GM12878 (cell line): ENCODE data around the gene SOCS1. TPM values are rescaled to one million over a fixed set of nuclear protein-coding genes. Genes with fewer than 3 reads are reported as not detected.

Experiments used
- CHD2 ChIP-seq: IDR thresholded peaks from 2 replicates; pipeline ENCODE4 v1.6.1; 2011; ENCODE audit warnings: low read depth, low read length, improper control_type of control experiment, borderline replicate concordance
- EZH2 ChIP-seq: IDR thresholded peaks from 2 replicates; pipeline ENCODE4 v1.6.1; 2012; ENCODE audit warnings: low read depth, mild to moderate bottlenecking, control low read depth, inconsistent platforms, low read length, borderline replicate concordance; ENCODE audit not compliant: control insufficient read depth
- MTA2 ChIP-seq: fragments of 450-650 bp; IDR thresholded peaks from 2 replicates; pipeline ENCODE4 v1.6.1; 2016; ENCODE audit warnings: low read depth, mild to moderate bottlenecking, moderate library complexity
- POU2F2 ChIP-seq: IDR thresholded peaks from 3 replicates; pipeline ENCODE4 v1.6.1; 2011; ENCODE audit warnings: low read depth, mild to moderate bottlenecking, low read length, borderline replicate concordance
- SP1 ChIP-seq: IDR thresholded peaks from one replicate; pipeline ENCODE4 v1.6.1; 2011; ENCODE audit warnings: low read depth, low read length
- STAT3 ChIP-seq: IDR thresholded peaks from 2 replicates; pipeline ENCODE4 v1.6.1; 2011; ENCODE audit warnings: low read depth, low read length, improper control_type of control experiment
- polyA plus RNA-seq, 11 experiments: library from polyadenylated mRNA; depleted of rRNA in 4 of 11; unstranded in 6 of 11; stranded (reverse) in 5 of 11; fragments of >200 nt; fragmentation: Nextera tagmentation in 4 of 11; fragmentation: Illumina TruSeq in 1 of 11; extraction: Ambion mirVana in 4 of 11; extraction: Trizol in 1 of 11; gene quantifications; 1 replicate in 1 of 11; 2 replicates in 10 of 11; pipeline versions ENCODE4 v1.2.1 to v1.2.3, GENCODE V29; 2011 to 2016; ENCODE audit warnings: inconsistent platforms in 2 of 11, missing spikeins in 2 of 11, low read depth in 1 of 11
- total RNA-seq, 4 experiments: library from RNA; depleted of rRNA in 3 of 4; stranded (reverse); fragments of >200 nt in 3 of 4; fragmentation: Illumina TruSeq in 1 of 4; extraction: Trizol in 1 of 4; gene quantifications; 2 replicates each; pipeline versions ENCODE4 v1.2.1 to v1.2.3, GENCODE V29; 2013 to 2021
- TF ChIP-seq, protein P1 (sequence below): IDR thresholded peaks from 2 replicates; pipeline ENCODE4 v1.6.1; 2012; ENCODE audit warnings: improper control_type of control experiment, low read depth, low read length; ENCODE audit not compliant: insufficient replicate concordance
- TF ChIP-seq, protein P2 (sequence below): fragments of 450-650 bp; formaldehyde crosslinking; IDR thresholded peaks from 2 replicates; pipeline ENCODE4 v1.4.0; 2022; ENCODE audit warnings: mild to moderate bottlenecking, moderate library complexity

SOCS1 gene
- total and polyA plus RNA-seq, 10 of the 15 experiments (the other 5 are each of a cell fraction or from before 2014, with no cell fraction given) = 0.42 to 39.8 (median 11.2) TPM

DNA sequence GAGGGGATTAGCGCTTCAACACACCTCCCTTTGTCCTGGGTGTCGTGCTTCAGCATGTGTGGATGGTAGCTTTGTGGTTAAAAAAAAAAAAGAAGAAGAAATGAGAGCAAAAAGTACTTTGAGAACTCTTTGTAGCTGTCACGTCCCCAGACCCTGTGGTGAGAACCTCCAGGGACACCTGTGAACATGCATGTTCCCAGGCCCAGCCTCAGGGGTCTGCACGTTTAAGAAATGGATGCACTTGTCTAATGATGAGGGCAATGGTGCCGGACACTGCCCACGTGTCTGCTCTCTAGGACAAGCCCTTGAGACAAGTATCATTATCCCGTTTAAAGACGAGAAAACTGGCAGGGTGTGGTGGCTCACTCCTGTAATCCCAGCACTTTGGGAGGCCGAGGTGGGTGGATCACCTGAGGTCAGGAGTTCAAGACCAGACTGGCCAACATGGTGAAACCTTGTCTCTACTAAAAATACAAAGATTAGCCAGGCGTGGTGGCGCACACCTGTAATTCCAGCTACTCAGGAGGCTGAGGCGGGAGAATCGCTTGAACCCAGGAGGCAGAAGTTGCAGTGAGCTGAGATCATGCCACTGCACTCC, 43.0 kb upstream of the SOCS1 start (continued):
- TF ChIP-seq, protein P1, sequence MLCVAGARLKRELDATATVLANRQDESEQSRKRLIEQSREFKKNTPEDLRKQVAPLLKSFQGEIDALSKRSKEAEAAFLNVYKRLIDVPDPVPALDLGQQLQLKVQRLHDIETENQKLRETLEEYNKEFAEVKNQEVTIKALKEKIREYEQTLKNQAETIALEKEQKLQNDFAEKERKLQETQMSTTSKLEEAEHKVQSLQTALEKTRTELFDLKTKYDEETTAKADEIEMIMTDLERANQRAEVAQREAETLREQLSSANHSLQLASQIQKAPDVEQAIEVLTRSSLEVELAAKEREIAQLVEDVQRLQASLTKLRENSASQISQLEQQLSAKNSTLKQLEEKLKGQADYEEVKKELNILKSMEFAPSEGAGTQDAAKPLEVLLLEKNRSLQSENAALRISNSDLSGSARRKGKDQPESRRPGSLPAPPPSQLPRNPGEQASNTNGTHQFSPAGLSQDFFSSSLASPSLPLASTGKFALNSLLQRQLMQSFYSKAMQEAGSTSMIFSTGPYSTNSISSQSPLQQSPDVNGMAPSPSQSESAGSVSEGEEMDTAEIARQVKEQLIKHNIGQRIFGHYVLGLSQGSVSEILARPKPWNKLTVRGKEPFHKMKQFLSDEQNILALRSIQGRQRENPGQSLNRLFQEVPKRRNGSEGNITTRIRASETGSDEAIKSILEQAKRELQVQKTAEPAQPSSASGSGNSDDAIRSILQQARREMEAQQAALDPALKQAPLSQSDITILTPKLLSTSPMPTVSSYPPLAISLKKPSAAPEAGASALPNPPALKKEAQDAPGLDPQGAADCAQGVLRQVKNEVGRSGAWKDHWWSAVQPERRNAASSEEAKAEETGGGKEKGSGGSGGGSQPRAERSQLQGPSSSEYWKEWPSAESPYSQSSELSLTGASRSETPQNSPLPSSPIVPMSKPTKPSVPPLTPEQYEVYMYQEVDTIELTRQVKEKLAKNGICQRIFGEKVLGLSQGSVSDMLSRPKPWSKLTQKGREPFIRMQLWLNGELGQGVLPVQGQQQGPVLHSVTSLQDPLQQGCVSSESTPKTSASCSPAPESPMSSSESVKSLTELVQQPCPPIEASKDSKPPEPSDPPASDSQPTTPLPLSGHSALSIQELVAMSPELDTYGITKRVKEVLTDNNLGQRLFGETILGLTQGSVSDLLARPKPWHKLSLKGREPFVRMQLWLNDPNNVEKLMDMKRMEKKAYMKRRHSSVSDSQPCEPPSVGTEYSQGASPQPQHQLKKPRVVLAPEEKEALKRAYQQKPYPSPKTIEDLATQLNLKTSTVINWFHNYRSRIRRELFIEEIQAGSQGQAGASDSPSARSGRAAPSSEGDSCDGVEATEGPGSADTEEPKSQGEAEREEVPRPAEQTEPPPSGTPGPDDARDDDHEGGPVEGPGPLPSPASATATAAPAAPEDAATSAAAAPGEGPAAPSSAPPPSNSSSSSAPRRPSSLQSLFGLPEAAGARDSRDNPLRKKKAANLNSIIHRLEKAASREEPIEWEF = peak; percentile 100
- TF ChIP-seq POU2F2 = peak; percentile 87; the same call in 1 of the 3 replicates
- peak; percentile 73 for TF ChIP-seq CHD2
- TF ChIP-seq MTA2 = peak; percentile 84
- TF ChIP-seq EZH2 = 0 out of 2 replicates have a peak, but pooled peaks have one; percentile 70
- TF ChIP-seq SP1 = peak; percentile 78
- TF ChIP-seq, protein P2, sequence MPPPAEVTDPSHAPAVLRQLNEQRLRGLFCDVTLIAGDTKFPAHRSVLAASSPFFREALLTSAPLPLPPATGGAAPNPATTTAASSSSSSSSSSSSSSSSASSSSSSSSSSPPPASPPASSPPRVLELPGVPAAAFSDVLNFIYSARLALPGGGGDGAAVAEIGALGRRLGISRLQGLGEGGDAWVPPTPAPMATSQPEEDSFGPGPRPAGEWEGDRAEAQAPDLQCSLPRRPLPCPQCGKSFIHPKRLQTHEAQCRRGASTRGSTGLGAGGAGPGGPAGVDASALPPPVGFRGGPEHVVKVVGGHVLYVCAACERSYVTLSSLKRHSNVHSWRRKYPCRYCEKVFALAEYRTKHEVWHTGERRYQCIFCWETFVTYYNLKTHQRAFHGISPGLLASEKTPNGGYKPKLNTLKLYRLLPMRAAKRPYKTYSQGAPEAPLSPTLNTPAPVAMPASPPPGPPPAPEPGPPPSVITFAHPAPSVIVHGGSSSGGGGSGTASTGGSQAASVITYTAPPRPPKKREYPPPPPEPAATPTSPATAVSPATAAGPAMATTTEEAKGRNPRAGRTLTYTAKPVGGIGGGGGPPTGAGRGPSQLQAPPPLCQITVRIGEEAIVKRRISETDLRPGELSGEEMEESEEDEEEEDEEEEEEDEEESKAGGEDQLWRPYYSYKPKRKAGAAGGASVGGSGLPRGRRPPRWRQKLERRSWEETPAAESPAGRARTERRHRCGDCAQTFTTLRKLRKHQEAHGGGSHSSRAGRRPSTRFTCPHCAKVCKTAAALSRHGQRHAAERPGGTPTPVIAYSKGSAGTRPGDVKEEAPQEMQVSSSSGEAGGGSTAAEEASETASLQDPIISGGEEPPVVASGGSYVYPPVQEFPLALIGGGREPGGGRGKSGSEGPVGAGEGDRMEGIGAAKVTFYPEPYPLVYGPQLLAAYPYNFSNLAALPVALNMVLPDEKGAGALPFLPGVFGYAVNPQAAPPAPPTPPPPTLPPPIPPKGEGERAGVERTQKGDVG (CRISPR knock-in tag) = 0 out of 2 replicates have a peak, but pooled peaks have one; percentile 51
- TF ChIP-seq STAT3 = peak; percentile 81; the same call in 1 of the 2 replicates
